NB4 (cell line): Measurements from ENCODE around the gene DOK7.

ENCODE experiments used
- DNase-seq: peaks from one replicate; pipeline ENCODE4 v3.0.0; 2010; ENCODE audit warnings: low read depth
- H3K4me3 ChIP-seq: one replicate; pipeline ENCODE4 v1.5.1; 2011; ENCODE audit warnings: mild to moderate bottlenecking, low read depth, low read length, moderate library complexity
- CTCF ChIP-seq: IDR thresholded peaks from one replicate; pipeline ENCODE4 v1.5.1; 2012; ENCODE audit warnings: low read depth, low read length
- MAX ChIP-seq: IDR thresholded peaks from 2 replicates; pipeline ENCODE4 v1.6.1; 2011; ENCODE audit warnings: low read depth, low read length
- MYC ChIP-seq: IDR thresholded peaks from 2 replicates; pipeline ENCODE4 v1.6.1; 2011; ENCODE audit warnings: low read depth, low read length
- POLR2A ChIP-seq: IDR thresholded peaks from 2 replicates; pipeline ENCODE4 v1.6.1; 2011; ENCODE audit warnings: mild to moderate bottlenecking; ENCODE audit not compliant: insufficient read length; ENCODE audit errors: extremely low read depth

DOK7 gene

GRCh38 chr4:3447431-3448395 is 15.4 kb upstream of the DOK7 start:
- H3K4me3 ChIP-seq: no peak overlapping the region
- no peak for DNase-seq
- no peak for TF ChIP-seq MYC
- no peak for TF ChIP-seq CTCF
- no peak for TF ChIP-seq MAX
- TF ChIP-seq POLR2A: no peak

GRCh38 chr4:3449047-3449573 is 14.0 kb upstream of the DOK7 start:
- no peak for TF ChIP-seq CTCF
- no peak for TF ChIP-seq MAX
- no peak for TF ChIP-seq MYC
- TF ChIP-seq POLR2A: no peak
- H3K4me3 ChIP-seq: no peak overlapping the region
- no peak for DNase-seq

GRCh38 chr4:3449574-3450534 is 13.3 kb upstream of the DOK7 start:
- DNase-seq: no peak
- H3K4me3 ChIP-seq: no peak overlapping the region
- TF ChIP-seq MAX (no peak), CTCF (no peak), MYC (no peak), POLR2A (no peak)

- no peak overlapping the region for H3K4me3 ChIP-seq
- no peak for TF ChIP-seq POLR2A
- no peak for TF ChIP-seq CTCF
- no peak for TF ChIP-seq MAX
- TF ChIP-seq MYC: no peak
- no peak for DNase-seq
Measured at GRCh38 chr4:3450643-3451042, 12.5 kb upstream of the DOK7 start.

GRCh38 chr4:3451956-3452355 is 11.2 kb upstream of the DOK7 start:
- no peak overlapping the region for H3K4me3 ChIP-seq
- no peak for DNase-seq
- TF ChIP-seq CTCF (no peak), POLR2A (no peak), MYC (no peak), MAX (no peak)
